Sigmoid colon (tissue), 4 donors: ENCODE measurements around the gene ZSCAN30.

Source experiments
- EP300 ChIP-seq, 4 donors: sonication (generic); formaldehyde crosslinking; IDR thresholded peaks; one replicate each; pipeline ENCODE4 v1.6.1; 2017; ENCODE audit warnings: antibody characterized with exemption in 4 of 4
- POLR2AphosphoS5 ChIP-seq, 4 donors: sonication (generic); formaldehyde crosslinking; IDR thresholded peaks; one replicate each; pipeline ENCODE4 v1.6.1; 2017; ENCODE audit warnings: antibody characterized with exemption in 4 of 4
- TF ChIP-seq, protein P1 (sequence below), 4 experiments: fragments of 450-650 bp in 3 of 4; fragments of 200-600 bp in 1 of 4; IDR thresholded peaks; one replicate each; pipeline ENCODE4 v1.5.1; 2016 to 2019; ENCODE audit warnings: antibody characterized with exemption in 4 of 4, mild to moderate bottlenecking in 3 of 4, moderate library complexity in 2 of 4

DNA sequence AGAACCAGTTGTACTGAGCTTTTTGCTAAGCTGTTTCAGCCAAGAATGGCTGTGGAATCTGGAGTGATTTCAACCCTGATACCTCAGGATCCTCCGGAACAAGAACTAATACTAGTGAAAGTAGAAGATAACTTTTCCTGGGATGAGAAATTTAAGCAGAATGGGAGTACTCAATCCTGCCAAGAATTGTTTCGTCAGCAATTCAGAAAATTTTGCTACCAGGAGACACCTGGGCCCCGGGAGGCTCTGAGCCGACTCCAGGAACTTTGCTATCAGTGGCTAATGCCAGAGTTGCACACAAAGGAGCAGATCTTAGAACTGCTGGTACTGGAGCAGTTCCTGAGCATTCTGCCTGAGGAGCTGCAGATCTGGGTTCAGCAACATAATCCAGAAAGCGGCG, 47.6 kb downstream of the ZSCAN30 start:
- TF ChIP-seq, protein P1, sequence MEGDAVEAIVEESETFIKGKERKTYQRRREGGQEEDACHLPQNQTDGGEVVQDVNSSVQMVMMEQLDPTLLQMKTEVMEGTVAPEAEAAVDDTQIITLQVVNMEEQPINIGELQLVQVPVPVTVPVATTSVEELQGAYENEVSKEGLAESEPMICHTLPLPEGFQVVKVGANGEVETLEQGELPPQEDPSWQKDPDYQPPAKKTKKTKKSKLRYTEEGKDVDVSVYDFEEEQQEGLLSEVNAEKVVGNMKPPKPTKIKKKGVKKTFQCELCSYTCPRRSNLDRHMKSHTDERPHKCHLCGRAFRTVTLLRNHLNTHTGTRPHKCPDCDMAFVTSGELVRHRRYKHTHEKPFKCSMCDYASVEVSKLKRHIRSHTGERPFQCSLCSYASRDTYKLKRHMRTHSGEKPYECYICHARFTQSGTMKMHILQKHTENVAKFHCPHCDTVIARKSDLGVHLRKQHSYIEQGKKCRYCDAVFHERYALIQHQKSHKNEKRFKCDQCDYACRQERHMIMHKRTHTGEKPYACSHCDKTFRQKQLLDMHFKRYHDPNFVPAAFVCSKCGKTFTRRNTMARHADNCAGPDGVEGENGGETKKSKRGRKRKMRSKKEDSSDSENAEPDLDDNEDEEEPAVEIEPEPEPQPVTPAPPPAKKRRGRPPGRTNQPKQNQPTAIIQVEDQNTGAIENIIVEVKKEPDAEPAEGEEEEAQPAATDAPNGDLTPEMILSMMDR (IDR thresholded peaks at IDR 0.05), result no peak
- TF ChIP-seq POLR2AphosphoS5 (IDR thresholded peaks at IDR 0.05), result no peak
- no peak for TF ChIP-seq EP300 (IDR thresholded peaks at IDR 0.05)
